ENCODE results near the gene RORC. TPM values are rescaled to one million over a fixed set of nuclear protein-coding genes. Genes with fewer than 3 reads are reported as not detected.

Gene RORC
- total RNA-seq, 1 donor, result not detected

GRCh38 chr1:151835596-151835995 is 4.0 kb upstream of the RORC start:
- no peak for TF ChIP-seq CTCF (IDR thresholded peaks at IDR 0.05; ENCODE audit: extremely low read depth, low read depth, low read length)
- Histone ChIP-seq H3K4me2 (ENCODE audit: insufficient read depth, low read length) (no peak overlapping the region), H3K27me3 (ENCODE audit: insufficient read depth, low read length) (peaks cover 51% of the 10 kb centered on the region), H2AFZ (ENCODE audit: low read length) (no peak overlapping the region), H3K4me1 (ENCODE audit: insufficient read depth, low read length) (peaks cover 16% of the 10 kb centered on the region), H3K27ac (ENCODE audit: low read depth, low read length) (no peak overlapping the region), H3K79me2 (ENCODE audit: insufficient read depth, low read length) (no peaks in the 10 kb centered on the region), H3K4me3 (ENCODE audit: insufficient read depth, low read length) (no peak overlapping the region), H3K9me3 (ENCODE audit: low read depth, low read length) (no peaks in the 10 kb centered on the region), H4K20me1 (ENCODE audit: insufficient read depth, low read length) (peaks cover 3% of the 10 kb centered on the region), H3K36me3 (ENCODE audit: insufficient read depth, low read length) (no peaks in the 10 kb centered on the region)
- DNase-seq (ENCODE audit: insufficient read length, low spot score, missing footprints), result no peak

- Histone ChIP-seq H3K9me3 (ENCODE audit: low read depth, low read length) (no peaks in the 10 kb centered on the region), H3K4me3 (ENCODE audit: insufficient read depth, low read length) (no peak overlapping the region), H2AFZ (ENCODE audit: low read length) (no peak overlapping the region), H3K27ac (ENCODE audit: low read depth, low read length) (no peak overlapping the region), H3K27me3 (ENCODE audit: insufficient read depth, low read length) (peaks cover 40% of the 10 kb centered on the region), H4K20me1 (ENCODE audit: insufficient read depth, low read length) (peaks cover 2% of the 10 kb centered on the region), H3K4me2 (ENCODE audit: insufficient read depth, low read length) (no peak overlapping the region), H3K79me2 (ENCODE audit: insufficient read depth, low read length) (no peaks in the 10 kb centered on the region), H3K36me3 (ENCODE audit: insufficient read depth, low read length) (no peaks in the 10 kb centered on the region), H3K4me1 (ENCODE audit: insufficient read depth, low read length) (peaks cover 3% of the 10 kb centered on the region)
- no peak for DNase-seq (ENCODE audit: insufficient read length, low spot score, missing footprints)
- no peak for TF ChIP-seq CTCF (IDR thresholded peaks at IDR 0.05; ENCODE audit: extremely low read depth, low read depth, low read length)
These were observed 2.6 kb upstream of the RORC start for GRCh38 chr1:151834239-151834638.

GRCh38 chr1:151833172-151833900 is 1.7 kb upstream of the RORC start:
- no peaks in the 10 kb centered on the region for H3K36me3 ChIP-seq (ENCODE audit: insufficient read depth, low read length)
- TF ChIP-seq CTCF (IDR thresholded peaks at IDR 0.05; ENCODE audit: extremely low read depth, low read depth, low read length), result no peak
- H3K79me2 ChIP-seq (ENCODE audit: insufficient read depth, low read length), result no peaks in the 10 kb centered on the region
- H3K4me3 ChIP-seq (ENCODE audit: insufficient read depth, low read length), result no peak overlapping the region
- H3K27me3 ChIP-seq (ENCODE audit: insufficient read depth, low read length), result peaks cover 31% of the 10 kb centered on the region
- no peak overlapping the region for H3K4me2 ChIP-seq (ENCODE audit: insufficient read depth, low read length)
- H3K9me3 ChIP-seq (ENCODE audit: low read depth, low read length), result no peaks in the 10 kb centered on the region
- H2AFZ ChIP-seq (ENCODE audit: low read length), result no peak overlapping the region
- DNase-seq (ENCODE audit: insufficient read length, low spot score, missing footprints), result peak; percentile 56
- no peaks in the 10 kb centered on the region for H4K20me1 ChIP-seq (ENCODE audit: insufficient read depth, low read length)
- no peak overlapping the region for H3K27ac ChIP-seq (ENCODE audit: low read depth, low read length)
- no peaks in the 10 kb centered on the region for H3K4me1 ChIP-seq (ENCODE audit: insufficient read depth, low read length)

- Histone ChIP-seq H3K27ac (ENCODE audit: low read depth, low read length) (no peak overlapping the region), H3K36me3 (ENCODE audit: insufficient read depth, low read length) (no peaks in the 10 kb centered on the region), H3K4me2 (ENCODE audit: insufficient read depth, low read length) (no peak overlapping the region), H3K79me2 (ENCODE audit: insufficient read depth, low read length) (no peaks in the 10 kb centered on the region), H3K9me3 (ENCODE audit: low read depth, low read length) (no peaks in the 10 kb centered on the region), H3K27me3 (ENCODE audit: insufficient read depth, low read length) (peaks cover 25% of the 10 kb centered on the region), H4K20me1 (ENCODE audit: insufficient read depth, low read length) (no peaks in the 10 kb centered on the region), H3K4me1 (ENCODE audit: insufficient read depth, low read length) (no peaks in the 10 kb centered on the region), H3K4me3 (ENCODE audit: insufficient read depth, low read length) (no peak overlapping the region), H2AFZ (ENCODE audit: low read length) (no peak overlapping the region)
- TF ChIP-seq CTCF (IDR thresholded peaks at IDR 0.05; ENCODE audit: extremely low read depth, low read depth, low read length), result no peak
- DNase-seq (ENCODE audit: insufficient read length, low spot score, missing footprints), result peak; percentile 92
These were observed 847 bp upstream of the RORC start for GRCh38 chr1:151832318-151832980.

All from osteoblast (primary cell).